NCI-H2107 (cell line): Measurements from ENCODE around the gene CD28.

Experiments
- DNase-seq: peaks from one replicate; lab custom pipeline; 2025; lab: John Stamatoyannopoulos, UW

Gene CD28

DNA sequence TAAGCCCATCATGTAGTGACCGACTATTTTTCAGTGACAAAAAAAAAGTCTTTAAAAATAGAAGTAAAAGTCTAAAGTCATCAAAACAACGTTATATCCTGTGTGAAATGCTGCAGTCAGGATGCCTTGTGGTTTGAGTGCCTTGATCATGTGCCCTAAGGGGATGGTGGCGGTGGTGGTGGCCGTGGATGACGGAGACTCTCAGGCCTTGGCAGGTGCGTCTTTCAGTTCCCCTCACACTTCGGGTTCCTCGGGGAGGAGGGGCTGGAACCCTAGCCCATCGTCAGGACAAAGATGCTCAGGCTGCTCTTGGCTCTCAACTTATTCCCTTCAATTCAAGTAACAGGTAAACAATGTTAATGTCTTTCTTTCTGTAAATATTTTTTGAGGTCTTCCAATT lies at the start of gene CD28:
Gene CD28 (plus strand): TSS at position 237 of the 400 bp plus-strand sequence. CDS start 58 bp downstream, at position 295.
- DNase-seq, result no peak

DNA sequence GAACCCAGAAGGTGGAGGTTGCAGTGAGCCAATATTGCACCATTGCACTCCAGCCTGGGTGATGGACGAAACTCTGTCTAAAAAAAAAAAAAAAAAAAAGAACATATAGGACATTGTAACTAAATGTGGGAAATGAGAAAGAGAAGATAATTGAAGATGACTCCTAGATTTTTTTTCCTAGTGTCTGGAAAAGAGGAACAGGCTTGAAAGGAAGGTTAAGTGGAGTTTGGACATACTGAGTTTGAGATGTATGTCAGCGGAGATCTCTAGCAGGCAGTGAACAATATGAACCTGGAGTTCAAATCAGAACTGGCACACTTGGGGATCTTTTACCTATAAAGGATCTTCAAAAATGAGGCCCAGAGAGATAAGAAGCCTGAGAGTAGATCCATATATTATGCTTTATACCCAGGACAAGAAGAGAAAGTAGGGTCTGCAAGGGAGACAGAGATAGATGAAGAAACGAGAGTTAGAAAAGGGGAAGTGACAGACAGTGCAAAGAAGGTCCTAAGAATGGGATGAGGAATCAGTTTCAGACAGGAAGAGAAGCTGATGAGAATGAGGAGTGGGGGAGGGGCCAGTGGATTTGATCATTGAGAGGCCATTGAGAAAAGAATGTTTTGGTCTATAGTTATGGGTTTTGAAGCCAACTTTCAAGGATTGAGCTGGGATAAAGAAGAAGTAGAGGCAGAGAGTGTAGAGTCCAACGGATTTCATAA lies 46.9 kb upstream of the CD28 start:
- no peak for DNase-seq

- no peak for DNase-seq
Observed at GRCh38 chr2:203660465-203660864, 46.0 kb upstream of the CD28 start.

- DNase-seq, result no peak
Observed at GRCh38 chr2:203661279-203661908, 45.0 kb upstream of the CD28 start.

GRCh38 chr2:203662487-203662886 lies 44.0 kb upstream of the CD28 start:
- no peak for DNase-seq

- DNase-seq, result no peak
Observed at GRCh38 chr2:203662951-203663350, 43.5 kb upstream of the CD28 start.

DNA sequence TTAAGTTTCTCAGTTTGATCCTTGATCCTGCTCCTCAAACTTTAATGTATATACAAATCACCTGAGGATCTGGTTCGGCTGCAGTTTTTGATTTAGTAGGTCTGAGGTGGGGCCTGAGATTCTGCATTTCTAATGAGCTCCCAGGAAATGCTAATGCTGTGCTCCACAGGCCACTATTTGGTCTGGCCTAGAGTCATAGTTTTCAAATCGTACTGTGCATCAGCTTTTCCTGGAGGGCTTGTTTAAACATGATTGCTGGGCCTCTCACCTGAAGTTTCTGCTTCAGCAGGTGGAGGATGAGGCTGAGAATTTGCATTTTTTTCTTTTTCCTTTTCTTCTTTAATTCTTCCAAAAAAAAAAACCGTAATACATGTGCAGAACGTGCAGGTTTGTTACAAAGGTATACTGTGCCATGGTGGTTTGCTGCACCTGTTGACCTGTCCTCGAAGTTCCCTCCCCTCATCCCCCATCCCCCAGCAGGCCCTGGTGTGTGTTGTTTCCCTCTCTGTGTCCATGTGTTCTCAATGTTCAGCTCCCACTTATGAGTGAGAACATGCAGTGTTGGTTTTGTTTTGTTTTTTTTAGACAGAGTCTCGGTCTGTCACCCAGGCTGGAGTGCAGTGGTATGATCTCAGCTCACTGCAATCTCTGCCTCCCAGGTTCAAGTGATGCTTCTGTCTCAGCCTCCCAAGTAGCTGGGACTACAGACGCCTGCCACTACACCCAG lies 42.2 kb upstream of the CD28 start:
- no peak for DNase-seq

DNA sequence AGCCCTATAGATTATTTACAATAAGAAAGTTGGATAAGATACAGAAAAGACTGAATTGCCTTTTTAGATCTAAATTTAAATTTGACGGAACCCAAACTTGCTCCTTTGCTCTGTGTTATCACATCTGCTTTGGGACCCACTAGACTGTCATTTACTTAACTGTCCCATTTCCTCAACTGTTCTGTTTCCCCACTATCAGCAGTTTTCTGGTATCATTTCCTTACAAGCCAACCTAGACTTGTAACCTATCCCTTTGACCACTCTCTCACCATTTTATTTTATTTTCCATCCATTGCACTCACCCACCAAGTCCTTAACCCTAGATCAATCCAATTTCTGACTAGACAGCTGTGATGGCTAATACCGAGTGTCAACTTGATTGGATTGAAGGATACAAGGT lies 38.6 kb upstream of the CD28 start:
- no peak for DNase-seq

GRCh38 chr2:203669820-203670219 lies 36.6 kb upstream of the CD28 start:
- no peak for DNase-seq

DNA sequence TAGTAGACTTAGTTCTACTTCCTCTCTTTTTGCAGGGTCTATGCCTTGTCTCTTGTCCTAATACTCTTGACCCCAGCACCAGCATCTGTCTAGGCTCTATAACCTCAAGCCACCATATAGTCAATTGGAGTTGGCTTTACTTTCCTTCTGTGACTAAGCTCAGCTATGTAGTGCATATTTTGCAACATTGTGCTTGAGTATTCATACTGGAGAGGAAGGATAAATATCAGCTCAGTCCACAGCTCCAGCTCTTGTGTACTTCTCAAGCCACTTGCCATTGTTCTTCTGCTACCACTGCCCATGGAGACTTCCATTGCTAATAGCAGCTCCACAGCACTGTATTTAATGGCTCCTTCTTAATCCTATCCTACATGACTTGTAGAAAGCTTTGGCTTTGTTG lies 35.5 kb upstream of the CD28 start:
- no peak for DNase-seq

GRCh38 chr2:203671876-203672275 lies 34.6 kb upstream of the CD28 start:
- no peak for DNase-seq

DNA sequence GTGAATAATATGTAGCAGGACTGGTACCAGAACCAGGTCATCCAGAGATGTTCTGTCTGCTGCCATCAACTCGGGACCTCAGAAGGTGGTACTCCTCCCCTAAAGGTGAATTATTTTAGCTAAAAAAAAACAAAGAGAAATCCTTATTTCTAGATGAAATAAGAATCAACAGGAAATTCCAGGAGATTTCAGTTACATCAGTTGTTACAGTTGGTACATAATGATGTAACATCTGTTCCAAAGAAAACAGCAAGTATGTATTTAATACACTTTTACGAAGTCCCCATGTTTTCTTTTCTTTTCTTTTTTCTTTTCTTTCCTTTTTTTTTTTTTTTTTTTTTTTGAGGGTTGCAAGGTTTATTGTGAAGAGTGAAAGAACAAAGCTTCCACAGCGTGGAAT lies 33.6 kb upstream of the CD28 start:
- DNase-seq, result no peak

- no peak for DNase-seq
Observed at GRCh38 chr2:203673933-203674332, 32.5 kb upstream of the CD28 start.

DNA sequence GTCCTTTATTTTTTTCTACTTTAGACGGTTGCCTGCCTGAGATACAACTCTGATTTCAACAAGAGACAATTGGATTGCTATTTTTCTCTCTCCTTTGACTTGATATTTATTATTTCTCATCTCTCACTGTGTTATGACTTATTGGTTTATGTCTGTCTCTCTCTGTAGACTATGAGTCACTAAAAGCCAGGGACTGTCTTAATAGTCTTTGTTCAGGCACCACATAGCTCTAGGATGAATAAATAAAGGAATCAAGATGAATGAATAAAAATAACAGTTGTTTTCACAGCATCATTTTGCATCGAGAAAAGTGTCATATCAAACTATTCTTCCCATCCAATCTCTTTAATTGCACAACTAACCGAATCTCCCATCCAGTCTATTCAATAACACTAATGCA lies 31.4 kb upstream of the CD28 start:
- DNase-seq, result no peak

DNA sequence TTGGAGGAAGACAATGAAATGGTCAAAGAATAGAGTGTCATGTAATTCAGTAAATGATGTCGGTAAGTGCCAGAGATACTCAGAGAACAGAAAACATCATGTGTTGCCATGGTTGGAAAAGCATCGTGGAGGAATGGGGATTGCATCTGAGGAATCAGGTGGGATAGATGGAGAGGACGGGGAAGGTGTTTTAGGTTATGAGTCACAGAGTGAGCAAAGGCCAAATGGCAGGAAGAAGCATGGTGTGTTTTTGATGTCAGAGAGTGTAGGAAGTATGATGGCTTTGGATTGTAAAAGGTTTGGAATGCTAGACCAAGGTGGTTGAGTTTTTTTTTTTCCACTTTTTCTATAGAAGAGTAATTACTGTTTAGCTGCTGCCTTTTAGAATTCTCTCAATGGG lies 27.5 kb upstream of the CD28 start:
- DNase-seq, result no peak

GRCh38 chr2:203679401-203679800 lies 27.0 kb upstream of the CD28 start:
- DNase-seq, result no peak

GRCh38 chr2:203681978-203682377 lies 24.5 kb upstream of the CD28 start:
- no peak for DNase-seq

- no peak for DNase-seq
Observed at GRCh38 chr2:203682688-203683130, 23.7 kb upstream of the CD28 start.

- no peak for DNase-seq
Observed at GRCh38 chr2:203683421-203683820, 23.0 kb upstream of the CD28 start.

GRCh38 chr2:203683932-203684556 lies 22.4 kb upstream of the CD28 start:
- no peak for DNase-seq

GRCh38 chr2:203685081-203685621 lies 21.3 kb upstream of the CD28 start:
- no peak for DNase-seq

GRCh38 chr2:203685789-203686420 lies 20.5 kb upstream of the CD28 start:
- DNase-seq, result no peak
